Right lobe of liver (tissue), 6 donors: Measurements from ENCODE around the gene GHR. TPM values are rescaled to one million over a fixed set of nuclear protein-coding genes. Genes with fewer than 3 reads are reported as not detected.

ENCODE experiments used
- ATAC-seq, 4 donors: fragments of 200-7000 bp; cut with Tn5 transposase; one replicate each; pipeline ENCODE4 v1.9.1; 2020; ENCODE audit warnings: mild to moderate bottlenecking in 4 of 4, moderate library complexity in 4 of 4
- DNase-seq, 3 donors: peaks; one replicate each; pipeline ENCODE4 v3.0.0-alpha.2; 2020
- H3K27ac ChIP-seq, 3 donors: fragments of 200-600 bp; one replicate each; pipeline ENCODE4 v1.8.0; 2022
- H3K27me3 ChIP-seq, 2 donors: fragments of 200-600 bp; one replicate each; pipeline ENCODE4 v1.8.0; 2022
- H3K36me3 ChIP-seq, 4 donors: fragments of 200-600 bp; sonication (generic) in 1 of 4; one replicate each; pipeline versions ENCODE4 v1.5.1 to v1.8.0; 2017 to 2022; ENCODE audit warnings: control low read depth in 1 of 4
- H3K4me1 ChIP-seq, 4 donors: fragments of 200-600 bp; sonication (generic) in 1 of 4; one replicate each; pipeline versions ENCODE4 v1.5.1 to v1.8.0; 2017 to 2022; ENCODE audit warnings: control low read depth in 1 of 4
- H3K4me3 ChIP-seq, 3 donors: fragments of 200-600 bp; one replicate each; pipeline ENCODE4 v1.8.0; 2022
- H3K9me3 ChIP-seq, 4 donors: fragments of 200-600 bp; sonication (generic) in 1 of 4; one replicate each; pipeline versions ENCODE4 v1.5.1 to v1.8.0; 2017 to 2022; ENCODE audit warnings: control low read depth in 1 of 4
- CTCF ChIP-seq, 4 donors: fragments of 200-600 bp in 3 of 4; fragments of 450-650 bp in 1 of 4; IDR thresholded peaks; one replicate each; pipeline versions ENCODE4 v1.5.1 to v1.8.0; 2016 to 2022; ENCODE audit warnings: antibody characterized with exemption in 4 of 4, mild to moderate bottlenecking in 2 of 4
- POLR2A ChIP-seq: fragments of 450-650 bp; IDR thresholded peaks from one replicate; pipeline ENCODE4 v1.6.1; 2017; ENCODE audit warnings: antibody characterized with exemption, mild to moderate bottlenecking
- WGBS: methylation state at CpG from one replicate; pipeline ENCODE4 v1.1.6; 2018; ENCODE audit warnings: low coverage, low lambda C conversion rate; ENCODE audit not compliant: insufficient coverage; ENCODE audit errors: missing lambda C conversion rate; 5-methylcytosine and 5-hydroxymethylcytosine counted together
- intact Hi-C, 2 donors: fragments of 100-400 bp; cut with DNase I; formaldehyde crosslinking; loops; one replicate each; pipeline versions ENCODE4 v1.11.2 to v1.14.1; 2022
- total RNA-seq, 6 experiments: library from RNA; depleted of rRNA in 2 of 6; stranded (reverse); fragments of >200 nt in 2 of 6; fragmentation: NEBNext Ultra II Directional in 3 of 6; extraction: Animal tissue kit (Norgen Biotek cat#: 25700) in 3 of 6; gene quantifications; one replicate each; pipeline versions ENCODE4 v1.1.0 to v1.2.4, GENCODE V29; 2016 to 2023
- donor health status: DM: no; HTN: yes; CAD: no.
- donor health status: DM: no; HTN: no; CAD: no.
- donor health status: DM: no; HTN: no; CAD: no.
- donor health status: DM: no; HTN: yes; CAD: no.
- donor health status: DM: no; HTN: yes; CAD: no.

Gene GHR
- total RNA-seq, 6 experiments from 2014 or later, result 25.9 to 90.7 (median 71.9) TPM

- no peak overlapping the region for H3K27ac ChIP-seq
- intact Hi-C loops, result no loop called here
- DNase-seq, result no peak
- TF ChIP-seq CTCF (IDR thresholded peaks at IDR 0.05), result no peak
- no peak for TF ChIP-seq POLR2A
- ATAC-seq, result no peak
- no peaks in the 10 kb centered on the region for H3K36me3 ChIP-seq
- H3K27me3 ChIP-seq, result no peaks in the 10 kb centered on the region
- 88% methylated on average over 4 of the region's 4 CpGs for WGBS
- H3K9me3 ChIP-seq, result no peaks in the 10 kb centered on the region
- peaks cover 0 to 15% (median 4%) of the 10 kb centered on the region in 4 donors for H3K4me1 ChIP-seq
- no peak overlapping the region for H3K4me3 ChIP-seq
Measured at GRCh38 chr5:42641336-42642005, 218.2 kb downstream of the GHR start.

GRCh38 chr5:42642006-42642405 is 218.8 kb downstream of the GHR start:
- TF ChIP-seq CTCF (IDR thresholded peaks at IDR 0.05), result no peak
- TF ChIP-seq POLR2A, result no peak
- Histone ChIP-seq H3K27ac (no peak overlapping the region), H3K27me3 (no peaks in the 10 kb centered on the region), H3K4me3 (no peak overlapping the region), H3K4me1 (peaks cover 0 to 9% (median 4%) of the 10 kb centered on the region in 4 donors), H3K36me3 (no peaks in the 10 kb centered on the region), H3K9me3 (no peaks in the 10 kb centered on the region)
- 92% methylated on average over 4 of the region's 4 CpGs for WGBS
- intact Hi-C loops, result no loop called here
- ATAC-seq (no peak), DNase-seq (no peak)

GRCh38 chr5:42643360-42643759 is 220.1 kb downstream of the GHR start:
- no peak overlapping the region for H3K27ac ChIP-seq
- WGBS, result 70% methylated on average over 1 of the region's 1 CpG
- H3K4me3 ChIP-seq, result no peak overlapping the region
- H3K9me3 ChIP-seq, result no peaks in the 10 kb centered on the region
- peaks cover 0 to 8% (median 4%) of the 10 kb centered on the region in 4 donors for H3K4me1 ChIP-seq
- DNase-seq (no peak), ATAC-seq (no peak)
- intact Hi-C loops, result no loop called here
- no peaks in the 10 kb centered on the region for H3K36me3 ChIP-seq
- H3K27me3 ChIP-seq, result no peaks in the 10 kb centered on the region
- TF ChIP-seq CTCF (IDR thresholded peaks at IDR 0.05) (no peak), POLR2A (no peak)

GRCh38 chr5:42645138-42645537 is 221.9 kb downstream of the GHR start:
- TF ChIP-seq POLR2A, result no peak
- no peak for TF ChIP-seq CTCF (IDR thresholded peaks at IDR 0.05)
- ATAC-seq, result peak in 3 of 4 donors; percentile 37 to 66 (median 48)
- WGBS, result 12% methylated on average over 2 of the region's 2 CpGs

More at GRCh38 chr5:42645138-42645537, 221.9 kb downstream of the GHR start:
- Histone ChIP-seq H3K4me1 (no peaks in the 10 kb centered on the region), H3K27me3 (no peaks in the 10 kb centered on the region), H3K9me3 (no peaks in the 10 kb centered on the region), H3K4me3 (no peak overlapping the region), H3K36me3 (no peaks in the 10 kb centered on the region), H3K27ac (no peak overlapping the region)
- no peak for DNase-seq
- intact Hi-C loops, result no loop called here
